DMS114 treated with DMSO at 0.1 percent for 48 hours (cell line): Measurements from ENCODE around the gene CD19.
"Not testable (repeated sequence)": the region's sequence is repeated elsewhere in the genome, so short reads cannot be mapped to it uniquely, and the experiment has no call there.

ENCODE experiments used
- DNase-seq: peaks from one replicate; lab custom pipeline; 2025; ENCODE audit not compliant: unreplicated experiment; lab: John Stamatoyannopoulos, UW

CD19 gene

GRCh38 chr16:28931801-28932225 lies at the start of gene CD19:
Gene CD19 (plus strand): TSS chr16:28931971. CDS start chr16:28932001, 30 bp downstream.
- no peak for DNase-seq

GRCh38 chr16:28882551-28883160 lies 49.1 kb upstream of the CD19 start:
- DNase-seq, result no peak

- DNase-seq, result no peak
Measured at GRCh38 chr16:28883221-28883996, 48.4 kb upstream of the CD19 start.

GRCh38 chr16:28884045-28884444 lies 47.7 kb upstream of the CD19 start:
- no peak for DNase-seq

GRCh38 chr16:28886945-28887344 lies 44.8 kb upstream of the CD19 start:
- DNase-seq, result no peak

- not testable (repeated sequence) for DNase-seq
Measured at GRCh38 chr16:28890355-28890754, 41.4 kb upstream of the CD19 start.

GRCh38 chr16:28891964-28892890 lies 39.5 kb upstream of the CD19 start:
- DNase-seq, result no peak

- DNase-seq, result no peak
Measured at GRCh38 chr16:28893291-28893690, 38.5 kb upstream of the CD19 start.

- DNase-seq, result no peak
Measured at GRCh38 chr16:28895609-28896008, 36.2 kb upstream of the CD19 start.

- no peak for DNase-seq
Measured at GRCh38 chr16:28897826-28898225, 33.9 kb upstream of the CD19 start.

GRCh38 chr16:28898266-28898665 lies 33.5 kb upstream of the CD19 start:
- no peak for DNase-seq

- no peak for DNase-seq
Measured at GRCh38 chr16:28898942-28899341, 32.8 kb upstream of the CD19 start.

GRCh38 chr16:28899882-28900590 lies 31.7 kb upstream of the CD19 start:
- no peak for DNase-seq

- DNase-seq, result no peak
Measured at GRCh38 chr16:28900601-28901000, 31.2 kb upstream of the CD19 start.

GRCh38 chr16:28901862-28902261 lies 29.9 kb upstream of the CD19 start:
- no peak for DNase-seq

GRCh38 chr16:28902909-28903308 lies 28.9 kb upstream of the CD19 start:
- no peak for DNase-seq

GRCh38 chr16:28903344-28904042 lies 28.3 kb upstream of the CD19 start:
- no peak for DNase-seq

GRCh38 chr16:28904363-28904762 lies 27.4 kb upstream of the CD19 start:
- no peak for DNase-seq

GRCh38 chr16:28904828-28905227 lies 26.9 kb upstream of the CD19 start:
- no peak for DNase-seq

- DNase-seq, result no peak
Measured at GRCh38 chr16:28905229-28905754, 26.5 kb upstream of the CD19 start.
